GM12801 (cell line): ENCODE measurements around the gene ANKRA2.

Source experiments
- TF ChIP-seq, protein P1 (sequence below): IDR thresholded peaks from one replicate; pipeline ENCODE4 v1.5.1; 2011; ENCODE audit warnings: control low read depth; ENCODE audit not compliant: insufficient read length; ENCODE audit errors: extremely low read depth

The ANKRA2 gene

DNA sequence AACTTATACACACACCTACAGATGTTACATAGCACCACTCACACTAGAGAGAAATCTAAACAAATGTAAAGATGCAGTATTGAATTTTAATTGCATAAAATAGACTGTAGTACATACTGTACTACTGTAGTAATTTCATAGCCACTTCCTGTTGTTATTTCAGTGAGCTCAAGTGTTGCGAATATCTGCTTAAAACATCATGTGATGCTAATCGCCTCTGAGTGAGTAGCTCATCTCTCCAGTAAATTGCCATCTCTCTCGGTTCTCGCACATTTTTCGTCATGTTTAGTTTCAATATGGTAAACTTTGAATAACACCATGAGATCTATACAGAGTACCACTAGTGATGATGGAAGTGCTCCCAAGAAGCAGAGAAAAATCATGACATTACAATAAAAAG lies 38.6 kb upstream of the ANKRA2 start:
- TF ChIP-seq, protein P1, sequence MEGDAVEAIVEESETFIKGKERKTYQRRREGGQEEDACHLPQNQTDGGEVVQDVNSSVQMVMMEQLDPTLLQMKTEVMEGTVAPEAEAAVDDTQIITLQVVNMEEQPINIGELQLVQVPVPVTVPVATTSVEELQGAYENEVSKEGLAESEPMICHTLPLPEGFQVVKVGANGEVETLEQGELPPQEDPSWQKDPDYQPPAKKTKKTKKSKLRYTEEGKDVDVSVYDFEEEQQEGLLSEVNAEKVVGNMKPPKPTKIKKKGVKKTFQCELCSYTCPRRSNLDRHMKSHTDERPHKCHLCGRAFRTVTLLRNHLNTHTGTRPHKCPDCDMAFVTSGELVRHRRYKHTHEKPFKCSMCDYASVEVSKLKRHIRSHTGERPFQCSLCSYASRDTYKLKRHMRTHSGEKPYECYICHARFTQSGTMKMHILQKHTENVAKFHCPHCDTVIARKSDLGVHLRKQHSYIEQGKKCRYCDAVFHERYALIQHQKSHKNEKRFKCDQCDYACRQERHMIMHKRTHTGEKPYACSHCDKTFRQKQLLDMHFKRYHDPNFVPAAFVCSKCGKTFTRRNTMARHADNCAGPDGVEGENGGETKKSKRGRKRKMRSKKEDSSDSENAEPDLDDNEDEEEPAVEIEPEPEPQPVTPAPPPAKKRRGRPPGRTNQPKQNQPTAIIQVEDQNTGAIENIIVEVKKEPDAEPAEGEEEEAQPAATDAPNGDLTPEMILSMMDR, result no peak

DNA sequence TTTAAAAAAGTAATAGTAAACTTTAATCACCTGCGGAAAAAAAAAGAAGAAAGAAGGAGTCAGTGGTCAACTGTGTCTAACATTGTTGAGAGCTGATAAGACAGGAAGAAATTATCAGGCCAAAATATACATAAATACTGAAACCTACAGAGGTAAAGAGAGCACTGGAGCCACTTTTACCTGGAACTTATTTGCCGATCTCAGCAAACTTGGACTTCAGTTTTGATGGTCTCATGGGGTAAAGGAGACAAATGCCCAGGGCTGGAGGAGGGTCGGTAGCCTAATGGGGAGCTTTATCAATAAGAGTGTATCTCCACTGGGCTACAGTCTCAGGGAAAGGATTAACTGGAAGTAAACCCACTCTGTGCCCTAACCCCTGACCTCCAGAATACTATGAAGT lies 33.9 kb upstream of the ANKRA2 start:
- TF ChIP-seq, protein P1, result no peak

DNA sequence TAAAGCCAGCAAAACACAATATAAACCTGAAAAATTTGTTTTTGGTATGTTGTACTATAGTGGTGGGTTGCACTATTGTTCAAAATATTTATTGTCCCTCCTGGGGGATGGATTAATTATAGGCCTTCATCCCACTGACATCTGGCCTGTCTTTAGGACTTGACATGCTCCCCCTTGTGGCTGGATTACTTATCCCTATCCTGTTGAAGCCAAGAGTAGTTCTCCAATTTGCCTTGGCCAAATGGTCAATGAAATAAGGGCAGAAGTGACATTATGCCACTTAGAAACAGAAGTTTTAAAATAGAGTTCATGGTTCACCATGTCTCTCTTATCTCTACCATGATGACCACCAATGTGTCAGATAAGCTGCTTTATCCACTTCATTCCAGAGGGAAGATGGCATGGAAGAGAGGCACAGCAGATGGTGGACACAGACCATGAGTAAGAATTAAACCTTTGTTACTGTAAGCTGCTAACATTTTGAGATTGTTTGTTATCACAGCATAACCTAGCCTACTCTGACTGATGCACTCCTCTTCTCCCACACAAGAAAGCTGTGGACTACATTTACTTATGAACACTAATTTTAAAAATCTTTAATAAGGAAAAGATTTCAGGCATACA lies 31.4 kb upstream of the ANKRA2 start:
- TF ChIP-seq, protein P1, result no peak

DNA sequence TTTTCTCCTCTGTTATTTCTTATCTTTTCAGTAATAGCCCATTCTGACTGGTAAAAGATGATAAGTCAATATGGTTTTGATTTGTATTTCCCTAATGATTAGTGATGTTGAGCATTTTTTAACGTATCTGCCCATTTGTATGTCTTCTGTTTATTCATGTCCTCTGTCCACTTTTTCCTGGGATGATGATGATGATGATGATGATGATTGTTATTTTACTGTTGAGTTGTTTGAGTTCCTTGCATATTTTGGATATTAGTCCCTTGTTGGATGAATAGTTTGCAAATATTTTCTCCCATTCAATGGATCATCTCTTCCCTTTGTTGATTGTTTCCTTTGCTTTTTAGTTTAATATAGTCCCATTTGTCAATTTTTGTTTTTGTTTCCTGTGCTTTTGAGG lies 27.1 kb upstream of the ANKRA2 start:
- TF ChIP-seq, protein P1, result no peak

DNA sequence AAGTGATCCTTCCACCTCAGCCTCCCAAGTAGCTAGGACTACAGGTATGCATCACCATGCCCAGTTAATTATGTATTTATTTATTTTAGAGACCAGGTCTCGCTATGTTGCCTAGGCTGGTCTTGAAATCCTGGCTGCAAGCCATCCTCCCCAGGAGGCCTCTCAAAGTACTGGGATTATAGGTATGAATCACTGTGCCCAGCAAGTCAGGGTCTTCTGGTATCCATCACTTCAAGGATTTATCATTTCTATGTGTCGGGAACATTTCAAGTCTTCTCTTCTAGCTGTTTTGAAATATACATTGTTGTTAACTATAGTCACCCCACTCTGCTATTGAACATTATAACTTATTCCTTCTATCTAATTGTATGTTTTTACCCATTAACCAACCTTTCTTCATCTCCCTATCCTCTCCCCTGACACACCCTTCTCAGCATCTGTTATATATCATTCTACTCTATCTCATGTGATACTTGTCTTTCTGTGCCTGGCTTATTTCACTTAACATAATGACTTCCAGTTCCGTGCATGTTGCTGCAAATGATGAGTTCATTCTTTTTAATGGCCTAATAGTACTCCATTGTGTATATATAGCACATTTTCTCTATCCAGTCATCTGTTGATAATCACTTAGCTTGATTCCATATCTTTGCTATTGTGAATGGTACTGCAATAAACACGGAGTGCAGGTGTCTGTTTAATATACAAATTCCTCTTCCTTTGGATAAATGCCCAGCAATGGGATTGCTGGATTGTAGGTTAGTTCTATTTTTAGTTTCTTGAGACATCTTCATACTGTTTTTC lies 26.5 kb upstream of the ANKRA2 start:
- TF ChIP-seq, protein P1, result no peak

DNA sequence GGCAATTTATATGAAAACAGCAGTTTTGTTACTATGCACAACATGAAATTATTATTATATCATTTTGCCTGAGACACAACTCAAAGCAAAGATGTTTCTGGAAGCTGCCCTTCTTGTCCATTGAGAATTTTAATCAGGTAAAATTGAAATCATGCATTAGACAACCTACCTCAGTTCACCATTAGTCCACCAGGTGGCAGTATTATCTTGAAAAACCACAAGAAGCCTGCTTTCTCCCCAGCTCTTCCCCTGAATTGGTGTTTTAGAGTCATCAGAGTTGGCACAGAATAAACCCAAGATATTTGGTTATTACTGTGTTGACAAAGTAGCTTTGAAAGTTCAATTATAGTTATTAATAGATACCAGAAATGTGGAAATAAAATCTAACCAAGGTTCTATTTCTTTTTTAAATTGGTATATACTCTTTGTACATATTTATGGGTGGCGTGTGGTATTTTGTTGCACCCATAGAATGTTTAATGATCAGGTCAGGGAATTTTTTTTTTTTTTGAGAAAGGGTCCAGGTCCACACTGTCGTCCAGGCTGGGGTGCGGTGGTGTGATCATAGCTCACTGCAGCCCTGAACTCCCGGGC lies 25.8 kb upstream of the ANKRA2 start:
- TF ChIP-seq, protein P1, result no peak

DNA sequence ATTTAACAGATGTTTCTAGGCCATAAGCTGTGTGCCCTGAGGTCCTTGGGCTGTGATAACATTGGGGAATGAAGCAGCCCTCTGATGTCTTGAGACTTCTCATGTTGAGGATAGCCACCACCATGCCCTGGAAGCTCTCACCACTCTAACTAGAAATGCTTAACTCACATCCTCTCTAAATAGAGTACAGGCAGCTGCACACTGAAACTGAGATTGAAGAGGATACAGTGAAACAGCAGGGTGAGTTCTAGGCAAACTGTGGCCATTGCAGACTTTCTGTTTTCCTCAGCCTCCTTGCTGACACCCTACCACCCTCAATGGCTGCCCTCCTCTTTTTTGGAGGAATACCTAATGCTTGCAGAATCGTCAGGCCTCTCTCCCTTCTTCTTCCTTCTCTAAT lies 22.5 kb upstream of the ANKRA2 start:
- TF ChIP-seq, protein P1, result no peak
